HG03039 (cell line): ENCODE data around the gene CRYBB2.
"Not testable (repeated sequence)": the region's sequence is repeated elsewhere in the genome, so short reads cannot be mapped to it uniquely, and the experiment has no call there.

Source experiments
- ATAC-seq: cut with Tn5 transposase; IDR thresholded peaks from one replicate; pipeline ENCODE4 v1.9.1; 2021; ENCODE audit warnings: mild to moderate bottlenecking, moderate library complexity; ENCODE audit not compliant: unreplicated experiment

Gene CRYBB2, protein sequence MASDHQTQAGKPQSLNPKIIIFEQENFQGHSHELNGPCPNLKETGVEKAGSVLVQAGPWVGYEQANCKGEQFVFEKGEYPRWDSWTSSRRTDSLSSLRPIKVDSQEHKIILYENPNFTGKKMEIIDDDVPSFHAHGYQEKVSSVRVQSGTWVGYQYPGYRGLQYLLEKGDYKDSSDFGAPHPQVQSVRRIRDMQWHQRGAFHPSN

DNA sequence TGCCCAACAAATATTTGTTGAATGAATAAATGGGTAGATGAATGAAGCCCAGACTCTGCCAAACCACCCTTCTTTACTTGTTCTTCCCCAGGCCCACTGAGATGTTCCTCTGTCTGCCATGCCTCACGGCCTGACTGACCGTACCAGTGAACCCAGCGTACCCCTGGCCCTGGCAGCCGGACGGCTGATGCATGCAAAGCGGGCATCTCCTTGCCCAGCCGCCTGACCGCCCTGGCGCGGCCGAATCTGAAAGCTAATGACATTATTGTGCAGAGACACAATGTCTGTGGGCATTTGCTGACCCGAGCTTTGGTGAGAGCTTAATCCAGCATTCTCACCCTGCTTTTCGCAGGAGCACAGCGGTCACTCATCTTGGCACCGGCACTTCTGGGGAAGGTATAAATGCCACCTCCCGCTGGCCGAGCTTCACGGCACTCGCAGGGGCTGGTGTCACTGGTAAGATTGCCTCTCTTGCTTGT, at the start of gene CRYBB2:
Gene CRYBB2, plus strand, starts transcription at position 429 of the 479 bp plus-strand sequence. CDS start 1,791 bp downstream, outside the sequence.
- no peak for ATAC-seq

DNA sequence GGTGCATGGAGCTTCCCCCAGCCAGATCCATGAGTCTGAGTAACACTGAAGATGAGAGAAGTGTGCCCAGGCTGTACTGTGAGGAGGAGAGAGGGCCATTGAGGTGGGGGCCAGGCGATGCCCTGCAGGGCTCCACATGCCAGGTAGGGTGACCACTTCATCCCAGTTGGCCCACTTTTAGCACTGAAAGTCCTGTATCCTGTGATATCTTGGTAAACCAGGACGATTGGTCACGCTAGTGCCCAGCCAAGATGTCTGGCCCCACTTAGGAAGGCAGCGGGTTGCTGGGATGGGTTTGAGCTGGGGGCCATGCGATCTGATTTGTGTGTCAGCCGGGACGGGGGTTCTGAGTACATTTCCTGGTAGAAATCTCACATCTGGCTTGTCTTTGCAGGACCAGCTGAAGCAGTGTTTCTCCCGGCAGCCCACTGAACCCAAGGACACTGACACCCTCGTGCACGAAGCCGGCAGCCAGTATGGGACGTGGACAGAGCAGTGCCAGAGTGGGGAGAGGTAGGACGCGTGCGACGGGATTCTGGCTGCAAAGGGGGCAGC, 48.9 kb upstream of the CRYBB2 start:
- no peak for ATAC-seq

DNA sequence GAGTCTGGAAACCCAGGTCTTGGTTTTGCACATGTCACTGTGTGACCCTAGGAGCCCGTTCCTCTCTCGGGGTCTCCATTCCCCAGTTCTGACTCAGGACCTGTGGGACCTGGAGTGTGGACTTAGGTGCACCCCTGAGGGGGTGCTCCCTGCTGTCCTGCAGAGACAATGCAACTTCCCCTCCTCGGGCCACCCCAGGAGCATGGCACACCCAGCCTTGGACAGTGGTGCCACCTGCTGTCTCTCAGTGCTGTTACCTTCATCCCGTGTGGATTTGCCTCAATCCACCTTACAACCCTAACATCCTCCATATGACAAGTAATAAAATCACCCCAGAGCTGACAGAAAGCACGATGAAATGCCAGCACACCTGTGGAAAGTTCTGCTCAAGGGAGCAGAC, 47.3 kb upstream of the CRYBB2 start:
- ATAC-seq = no peak

DNA sequence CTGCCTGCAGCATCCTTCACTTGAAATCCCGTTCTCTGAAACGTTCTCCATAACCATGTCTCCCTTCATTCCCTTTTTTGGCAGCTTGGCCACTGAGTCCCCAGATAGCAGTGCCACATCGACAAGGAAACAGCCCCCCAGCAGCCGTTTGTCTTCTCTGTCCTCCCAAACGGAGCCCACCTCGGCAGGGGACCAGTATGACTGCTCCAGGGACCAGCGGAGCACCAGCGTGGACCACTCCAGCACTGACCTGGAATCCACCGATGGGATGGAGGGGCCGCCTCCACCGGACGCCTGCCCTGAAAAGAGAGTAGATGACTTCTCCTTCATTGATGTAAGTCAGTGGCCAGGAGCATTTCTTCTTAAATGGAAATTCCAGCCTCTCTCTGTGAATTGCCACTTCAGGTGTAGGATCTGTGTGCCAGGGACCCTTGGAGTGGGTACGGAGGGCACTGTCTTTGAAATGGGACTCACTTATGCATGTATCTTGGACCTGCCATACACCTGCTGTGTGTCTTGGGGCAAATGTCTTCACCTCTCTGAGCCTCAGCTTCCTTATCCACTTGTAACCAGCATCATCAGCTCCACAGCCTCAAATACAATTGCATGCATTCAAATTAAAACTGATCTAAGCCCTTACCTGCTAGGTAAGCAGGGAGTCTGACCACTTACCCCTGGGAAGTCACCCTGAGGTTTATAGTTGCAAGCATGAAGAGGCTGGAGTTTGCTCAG, 45.1 kb upstream of the CRYBB2 start:
- ATAC-seq = no peak

DNA sequence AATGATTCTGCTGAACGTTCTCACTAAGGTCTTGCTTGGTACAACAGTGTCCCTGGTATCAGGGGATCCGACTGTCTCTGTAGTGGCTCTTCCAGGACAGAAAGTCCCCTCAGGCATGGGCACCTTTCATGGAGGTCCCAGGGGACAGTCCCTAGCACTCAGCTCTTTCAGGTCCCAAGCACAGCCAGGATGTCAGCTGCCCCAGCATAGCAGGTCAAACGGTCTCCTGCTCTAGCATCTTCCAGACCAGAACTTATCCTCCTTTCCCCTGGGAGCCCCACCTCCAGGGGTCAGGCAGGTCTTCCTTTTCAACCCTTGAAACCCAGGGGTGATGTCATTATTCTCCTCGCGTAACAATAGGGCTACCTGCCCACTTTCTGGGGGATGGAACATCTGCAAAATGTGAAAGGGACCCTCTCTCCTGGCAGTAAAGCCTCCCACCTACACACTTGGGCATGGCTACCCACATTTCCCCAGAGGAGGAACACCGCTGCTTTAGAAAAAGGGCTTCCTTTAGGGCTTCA, 44.5 kb upstream of the CRYBB2 start:
- ATAC-seq = no peak

DNA sequence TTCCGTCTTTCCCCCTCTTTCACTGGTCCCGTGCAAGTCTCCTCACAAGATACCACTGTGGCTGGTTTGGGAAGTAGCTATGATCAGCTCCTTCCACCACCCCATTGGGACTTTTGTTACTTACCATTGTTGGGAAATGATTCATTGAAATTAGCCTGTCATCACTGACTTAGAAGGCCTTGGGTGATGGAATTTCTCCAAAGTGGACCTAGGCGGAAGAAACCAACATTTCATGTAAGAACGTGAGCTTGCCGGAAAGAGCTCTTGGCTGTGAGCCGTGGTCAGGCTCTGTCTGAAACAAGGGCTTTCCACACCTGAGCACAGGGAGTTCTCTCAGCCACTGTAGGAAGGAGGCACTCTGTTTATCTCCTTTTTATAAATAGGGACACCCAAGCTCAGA, 43.3 kb upstream of the CRYBB2 start:
- ATAC-seq = no peak

DNA sequence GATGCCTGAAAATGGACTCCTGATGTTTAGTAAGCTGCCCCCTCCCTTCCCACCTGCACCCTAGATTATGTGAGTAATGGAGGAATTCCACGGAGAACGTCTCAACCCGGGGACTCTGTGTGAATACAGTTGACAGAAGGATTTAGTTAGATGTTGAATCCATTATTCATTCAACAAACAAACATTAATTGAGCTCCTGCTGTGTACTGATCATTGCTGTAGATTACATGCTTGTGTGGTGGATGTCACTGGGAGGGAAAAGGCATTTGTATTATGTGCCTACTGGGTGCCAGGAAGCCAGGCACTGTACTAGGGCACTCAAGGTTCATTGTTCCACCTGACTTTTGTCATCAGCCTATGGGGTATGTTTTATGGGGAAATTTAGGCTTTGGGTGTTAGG, 42.6 kb upstream of the CRYBB2 start:
- no peak for ATAC-seq

DNA sequence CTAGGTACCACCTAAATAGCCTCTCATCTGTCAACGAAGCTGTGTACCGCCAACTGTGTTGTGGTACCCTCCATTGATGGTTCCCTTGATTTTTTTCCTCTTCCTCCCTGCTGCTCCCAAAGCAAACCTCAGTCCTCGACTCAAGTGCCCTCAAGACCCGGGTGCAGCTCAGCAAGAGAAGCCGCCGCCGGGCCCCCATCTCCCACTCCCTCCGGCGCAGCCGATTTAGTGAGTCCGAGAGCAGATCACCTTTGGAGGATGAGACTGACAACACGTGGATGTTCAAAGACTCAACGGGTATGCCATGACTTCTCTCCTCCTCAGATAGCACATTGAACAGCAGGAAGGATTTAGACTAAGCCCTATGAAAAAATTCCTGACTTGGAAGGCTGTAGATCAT, 42.2 kb upstream of the CRYBB2 start:
- ATAC-seq = no peak

DNA sequence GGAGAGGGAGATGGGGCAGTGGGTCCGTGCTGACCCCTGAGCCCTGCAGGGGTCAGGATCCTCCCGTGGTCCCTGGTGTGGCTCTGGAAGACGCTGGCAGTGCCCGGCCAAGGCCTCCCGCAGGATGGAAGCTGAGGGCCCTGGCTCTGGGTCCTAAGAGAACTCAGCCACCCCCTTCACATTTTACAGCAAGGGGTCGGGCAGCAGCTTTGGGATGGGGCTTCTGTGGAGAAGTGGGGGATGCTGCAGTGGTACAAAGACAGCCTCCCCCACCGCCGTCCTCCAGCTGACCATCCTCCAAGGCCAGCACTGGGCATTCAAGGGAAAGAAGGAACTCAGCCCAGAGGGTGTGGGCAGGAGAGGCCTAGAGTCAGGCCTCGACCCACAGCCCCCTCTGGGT, 41.5 kb upstream of the CRYBB2 start:
- ATAC-seq = no peak

DNA sequence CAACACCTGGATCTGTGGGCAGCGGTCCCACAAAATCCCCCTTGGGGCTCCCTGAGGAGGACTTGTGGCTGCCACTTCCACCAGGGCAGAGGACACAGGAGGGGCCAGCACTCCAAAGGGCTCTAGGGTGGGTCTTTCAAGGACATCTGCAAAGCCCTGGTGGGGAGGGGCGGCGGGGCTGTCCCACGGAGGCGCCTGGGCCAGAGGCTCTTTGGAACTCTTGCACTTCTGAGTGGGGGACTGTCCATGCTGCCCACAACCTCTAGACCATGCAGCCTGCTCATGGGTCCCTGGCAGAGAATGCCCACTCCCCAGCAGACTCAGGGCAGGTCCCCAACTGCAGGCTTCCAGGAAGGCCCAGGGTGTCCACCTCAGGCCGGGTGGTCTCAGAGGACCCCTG, 41.1 kb upstream of the CRYBB2 start:
- not testable (repeated sequence) for ATAC-seq

DNA sequence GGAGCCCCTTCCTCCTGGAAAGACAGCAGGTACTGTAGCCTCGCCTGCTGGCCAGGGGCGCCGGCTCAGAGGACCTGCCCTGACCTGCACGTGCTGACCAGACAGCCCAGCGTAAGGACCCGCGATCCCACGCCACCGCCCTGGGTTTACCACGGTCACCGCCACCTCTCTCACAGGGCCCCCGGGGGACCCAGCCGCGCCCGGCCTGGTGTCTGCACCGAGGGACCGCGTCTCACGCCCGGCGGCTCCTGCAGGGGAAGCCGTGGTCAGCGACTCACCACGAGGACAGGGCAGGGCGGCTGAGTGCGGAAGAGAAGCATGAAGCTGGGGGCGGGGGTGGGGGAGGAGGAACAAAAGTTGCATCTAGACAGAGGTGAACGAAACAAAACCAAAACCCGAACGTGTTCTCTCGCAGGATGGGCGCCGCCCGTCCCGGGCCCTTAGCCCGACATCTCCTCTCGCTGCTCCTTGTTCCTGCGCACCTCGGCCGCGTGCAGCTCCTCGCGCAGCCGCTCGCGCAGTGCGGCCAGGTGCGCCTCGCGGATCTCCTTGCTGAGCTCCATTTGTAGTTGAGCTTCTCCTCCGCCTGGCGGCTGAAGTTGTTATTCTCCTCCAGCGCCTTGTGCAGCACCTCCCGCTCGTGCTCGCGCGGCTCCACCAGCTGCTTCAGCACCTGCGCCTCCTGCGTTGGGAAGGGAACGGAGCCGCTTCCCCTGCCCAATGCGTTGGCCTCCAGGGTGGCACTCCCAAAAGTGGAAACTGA, 40.4 kb upstream of the CRYBB2 start:
- not testable (repeated sequence) for ATAC-seq

DNA sequence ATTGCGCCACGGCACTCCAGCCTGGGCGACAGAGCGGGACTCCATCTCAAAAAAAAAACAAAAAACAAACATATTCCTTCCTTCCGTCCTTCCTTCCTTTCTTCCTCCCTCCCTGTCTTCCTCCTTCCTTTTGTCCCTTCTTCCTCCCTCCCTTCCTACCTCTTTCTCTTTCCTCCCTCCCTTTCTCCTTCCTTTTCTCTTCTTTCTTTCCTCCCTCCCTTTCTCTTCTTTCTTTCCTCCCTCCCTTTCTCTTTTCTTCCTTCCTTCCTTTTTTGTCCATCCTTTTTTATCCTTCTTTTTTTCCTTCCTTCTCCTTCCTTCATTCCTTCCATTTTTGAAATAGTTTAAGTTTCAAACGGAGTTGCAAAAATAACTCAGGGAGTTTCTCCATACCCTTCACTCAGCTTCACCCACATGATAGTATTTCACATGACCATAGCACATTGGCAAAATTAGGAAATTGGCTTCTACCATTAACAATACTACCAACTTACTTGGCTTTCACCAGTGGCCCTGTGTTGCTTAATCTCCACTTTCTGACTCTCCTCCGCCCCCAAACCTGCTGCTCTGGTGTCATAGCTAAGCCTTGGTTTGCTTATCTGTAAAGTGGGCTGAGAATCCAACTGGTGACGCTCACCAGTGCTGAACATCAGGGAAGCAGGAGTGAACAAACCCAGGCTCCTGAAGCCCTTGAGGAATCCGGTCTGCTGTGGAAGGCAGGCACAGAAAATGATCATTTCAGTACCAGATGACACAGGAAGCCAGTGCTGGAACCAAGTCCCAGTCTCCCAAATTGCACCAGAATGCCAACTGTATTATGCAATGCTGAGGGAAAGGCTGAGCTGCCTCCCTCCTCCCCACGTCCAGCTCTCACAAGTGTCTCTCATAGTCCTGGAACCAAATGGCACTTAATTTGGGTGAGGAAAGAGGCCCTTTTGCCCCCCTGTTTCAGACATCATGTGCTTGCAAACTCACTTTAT, 37.0 kb upstream of the CRYBB2 start:
- ATAC-seq = no peak

DNA sequence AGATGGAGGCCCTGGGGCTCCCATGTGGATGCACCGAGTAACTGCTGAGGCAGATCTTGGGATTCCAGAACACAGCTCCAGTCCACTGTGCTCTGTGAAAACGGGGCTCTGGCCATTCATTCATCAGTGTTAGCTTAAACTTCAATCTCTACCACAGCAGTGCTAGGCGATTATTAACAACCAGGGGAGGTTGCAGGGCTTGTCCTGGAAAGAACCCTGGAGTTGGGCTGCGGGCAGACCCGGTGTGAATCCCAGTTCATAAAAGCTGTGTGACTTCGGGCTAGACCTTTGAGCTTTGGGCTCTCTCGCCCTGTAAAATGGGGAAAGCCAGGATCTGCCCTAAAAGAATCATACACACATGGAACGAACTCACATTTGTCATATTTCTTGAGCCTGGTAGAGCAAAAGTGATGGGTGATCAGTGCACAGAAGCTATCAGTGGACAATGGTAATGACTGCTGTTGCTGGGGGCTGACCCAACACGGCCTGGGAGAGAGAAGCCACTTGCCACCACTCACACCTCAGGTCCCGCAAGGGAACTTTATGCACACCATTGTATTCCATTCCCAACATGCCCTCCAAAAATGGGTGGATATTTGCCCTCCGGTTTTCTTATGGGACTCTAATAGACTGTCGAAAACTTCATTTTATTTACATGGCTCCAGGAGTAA, 35.4 kb upstream of the CRYBB2 start:
- ATAC-seq = no peak

DNA sequence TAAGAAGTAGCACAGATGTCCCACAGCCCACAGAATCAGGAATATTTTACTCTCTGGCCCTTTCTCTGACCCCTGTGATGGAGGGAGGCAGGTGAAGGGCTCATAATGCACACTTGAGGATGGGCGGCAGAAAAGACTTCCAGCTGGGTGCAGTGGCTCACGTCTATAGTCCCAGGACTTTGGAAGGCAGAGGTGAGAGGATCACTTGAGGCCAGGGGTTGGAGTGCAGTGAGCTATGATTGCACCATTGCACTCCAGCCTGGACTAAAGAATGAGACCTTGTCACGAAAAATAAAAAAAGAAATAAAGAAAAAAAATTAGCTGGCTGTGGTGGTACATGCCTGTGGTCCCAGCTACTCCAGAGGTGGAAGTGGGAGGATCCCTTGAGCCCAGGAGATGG, 33.3 kb upstream of the CRYBB2 start:
- no peak for ATAC-seq

DNA sequence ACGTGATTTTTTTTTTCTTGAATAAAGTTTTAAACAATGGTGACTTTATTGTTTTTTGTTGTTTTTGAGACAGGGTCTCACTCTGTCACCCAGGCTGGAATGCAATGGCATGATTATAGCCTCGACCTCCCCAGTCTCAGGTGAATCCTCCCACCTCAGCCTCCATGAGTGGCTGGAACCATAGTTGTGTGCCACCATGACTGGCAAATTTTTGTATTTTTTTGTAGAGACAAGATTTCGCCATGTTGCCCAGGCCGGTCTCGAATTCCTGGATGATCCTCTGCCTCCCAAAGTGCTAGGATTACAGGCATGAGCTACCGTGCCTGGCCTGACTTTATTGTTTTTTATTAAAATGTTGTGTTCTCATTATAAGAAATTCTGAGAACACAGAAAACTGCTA, 32.0 kb upstream of the CRYBB2 start:
- no peak for ATAC-seq

DNA sequence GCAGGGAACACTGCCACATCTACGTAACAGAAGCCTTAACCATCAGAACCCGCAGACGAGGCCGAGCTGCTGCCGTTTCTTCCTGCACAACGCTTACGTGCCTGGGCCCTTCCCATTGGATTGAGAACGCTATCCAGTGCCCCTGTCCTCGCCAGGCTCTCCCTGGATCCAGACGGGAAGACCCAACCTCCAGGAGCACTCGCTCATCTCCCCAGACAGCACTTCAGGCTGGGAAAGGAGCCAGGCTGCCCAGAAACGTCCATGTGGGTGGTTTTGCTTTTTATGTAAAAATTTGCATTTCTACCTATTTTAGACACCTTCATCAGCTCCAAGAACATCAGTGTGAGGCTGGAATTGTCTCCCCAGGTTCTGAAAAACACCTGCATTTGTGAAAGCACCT, 27.0 kb upstream of the CRYBB2 start:
- no peak for ATAC-seq

DNA sequence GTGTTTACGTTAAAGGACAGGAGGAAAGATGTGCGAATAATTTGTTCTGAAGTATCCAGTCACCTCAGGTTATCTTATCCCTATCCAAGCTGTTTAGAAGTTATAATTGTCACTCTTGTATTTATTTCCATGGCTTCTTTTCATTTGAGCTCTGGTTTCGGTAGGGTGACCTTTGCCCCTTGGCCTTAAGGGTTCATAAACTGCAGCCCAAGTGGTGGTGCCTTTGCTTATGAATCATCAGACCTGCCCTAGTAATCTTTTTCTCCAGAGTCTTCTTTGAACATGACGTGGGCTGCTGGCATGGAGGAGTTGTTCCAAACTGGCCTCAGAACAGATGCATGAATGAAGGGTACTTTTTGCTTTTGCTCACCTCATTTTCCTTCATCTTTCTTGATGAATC, 26.3 kb upstream of the CRYBB2 start:
- no peak for ATAC-seq

DNA sequence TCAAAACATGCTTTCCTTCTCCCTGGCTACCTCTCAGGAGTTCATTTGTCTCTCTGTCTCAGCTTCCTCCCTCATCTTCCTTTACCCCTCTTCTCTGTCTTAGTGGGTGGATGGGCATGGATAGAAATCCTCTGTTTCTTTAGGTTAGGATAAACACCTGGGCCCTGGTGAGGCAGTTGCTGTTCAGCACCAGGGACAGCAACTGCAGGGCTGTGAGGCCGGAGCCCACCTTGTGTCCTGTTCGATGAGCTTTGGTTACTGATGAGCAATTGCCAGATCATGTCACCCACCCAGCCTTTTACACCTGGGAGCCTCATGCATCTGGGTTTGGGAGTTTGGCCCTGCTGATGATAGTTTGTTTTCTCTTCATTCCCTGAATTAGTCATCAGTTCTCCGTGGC, 25.9 kb upstream of the CRYBB2 start:
- ATAC-seq = no peak

DNA sequence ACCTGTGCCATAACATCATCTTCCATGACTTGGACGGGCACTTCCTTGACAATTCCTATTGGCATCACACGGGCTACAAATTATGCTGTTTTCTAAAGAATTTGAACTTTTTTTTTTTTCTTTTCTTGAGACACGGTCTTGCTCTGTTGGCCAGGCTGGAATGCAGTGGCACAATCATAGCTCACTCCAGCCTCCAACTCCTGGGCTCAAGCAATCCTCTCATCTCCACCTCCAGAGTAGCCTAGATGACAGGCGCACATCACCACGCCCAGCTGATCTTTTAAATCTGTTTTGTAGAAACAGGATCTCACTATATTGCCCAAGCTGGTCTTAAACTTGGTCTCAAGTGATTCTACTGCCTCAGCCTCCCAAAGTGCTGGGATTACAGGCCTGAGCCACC, 23.1 kb upstream of the CRYBB2 start:
- no peak for ATAC-seq

DNA sequence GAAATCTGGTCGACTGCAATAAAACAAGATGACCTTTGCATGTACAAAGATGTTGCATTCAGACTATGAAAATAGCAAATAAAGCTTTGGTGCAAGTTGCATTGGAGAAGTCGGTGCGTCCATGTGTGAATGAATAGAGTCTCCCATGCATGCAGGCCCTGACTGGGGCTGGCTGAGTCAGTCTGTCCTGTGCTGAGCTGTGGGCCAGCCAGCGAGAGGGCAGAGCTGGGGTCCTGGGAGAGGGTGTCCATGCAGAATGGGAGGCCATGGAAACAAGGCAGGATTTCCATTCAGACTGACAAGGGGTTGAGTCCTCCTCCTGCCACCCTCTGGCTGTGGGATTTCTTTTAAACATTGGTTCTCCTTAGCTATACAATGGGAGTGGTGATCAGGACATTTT, 22.1 kb upstream of the CRYBB2 start:
- ATAC-seq = no peak
